Measurements from ENCODE around the gene MAMLD1.

Gene MAMLD1

DNA sequence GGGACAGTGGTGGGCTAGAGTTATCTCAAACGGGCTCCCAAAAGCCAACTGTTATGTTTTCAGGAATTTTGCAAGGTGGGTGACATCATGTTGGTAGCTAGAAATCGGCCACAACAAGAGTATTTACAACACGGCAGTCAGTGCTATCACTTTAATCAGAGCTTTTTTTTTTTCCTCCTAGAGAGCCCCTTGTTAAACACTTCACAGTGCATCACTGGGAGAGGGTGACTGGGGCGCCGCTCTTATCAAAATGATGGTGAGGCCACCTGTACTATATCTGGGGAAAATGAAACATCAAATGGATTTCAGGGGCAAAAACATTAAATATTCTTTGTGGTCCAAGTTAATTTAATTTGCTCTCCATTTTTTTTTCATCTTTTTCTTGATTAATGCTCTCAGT lies 44.9 kb downstream of the MAMLD1 start:
- no peak for DNase-seq

- DNase-seq: no peak
These were observed 45.4 kb downstream of the MAMLD1 start for GRCh38 chrX:150408561-150408960.

- DNase-seq: no peak
These were observed 46.4 kb downstream of the MAMLD1 start for GRCh38 chrX:150409486-150409885.

GRCh38 chrX:150409964-150410363 lies 46.8 kb downstream of the MAMLD1 start:
- DNase-seq: no peak

GRCh38 chrX:150410513-150410912 lies 47.4 kb downstream of the MAMLD1 start:
- no peak for DNase-seq

GRCh38 chrX:150411656-150412055 lies 48.5 kb downstream of the MAMLD1 start:
- no peak for DNase-seq

- DNase-seq: no peak
These were observed 51.1 kb downstream of the MAMLD1 start for GRCh38 chrX:150414228-150414627.

DNA sequence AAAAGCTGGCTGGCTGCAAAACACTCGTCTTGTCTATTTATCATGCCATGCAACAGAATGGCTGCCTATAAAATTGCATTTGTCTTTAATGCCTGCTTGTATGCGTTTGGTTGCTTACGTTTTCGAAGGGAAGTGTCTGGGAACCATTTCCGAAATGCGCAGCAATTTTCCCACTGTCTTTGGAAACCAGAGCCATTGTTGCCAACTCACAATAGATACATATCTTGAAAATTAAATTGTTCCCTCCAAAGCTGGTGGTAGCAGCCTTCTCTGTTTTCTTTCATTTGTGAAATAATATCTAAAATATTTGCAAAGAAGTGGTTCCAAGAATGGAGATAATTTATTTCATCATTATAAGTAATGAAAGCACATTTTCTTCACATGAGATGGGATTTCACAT lies 53.4 kb downstream of the MAMLD1 start:
- no peak for DNase-seq

GRCh38 chrX:150421816-150422215 lies 58.7 kb downstream of the MAMLD1 start:
- DNase-seq: no peak

- DNase-seq: no peak
These were observed 66.5 kb downstream of the MAMLD1 start for GRCh38 chrX:150429594-150429993.

DNA sequence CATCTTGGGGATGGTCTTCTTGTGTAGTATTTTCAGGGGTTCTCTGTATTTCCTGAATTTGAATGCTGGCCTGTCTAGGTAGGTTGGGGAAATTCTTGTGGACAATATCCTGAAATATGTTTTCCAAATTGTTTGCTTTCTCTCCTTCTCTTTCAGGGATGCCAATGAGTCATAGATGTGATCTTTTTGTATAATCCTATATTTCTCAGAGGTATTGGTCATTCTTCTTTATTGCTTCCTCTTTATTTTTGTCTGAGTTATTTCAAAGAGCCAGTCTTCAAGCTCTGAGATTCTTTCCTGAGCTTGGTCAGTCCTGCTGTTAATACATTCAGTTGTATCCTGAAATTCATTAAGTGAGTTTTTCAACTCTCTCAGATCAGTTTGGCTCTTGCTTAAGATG lies 73.1 kb downstream of the MAMLD1 start:
- DNase-seq: no peak

DNA sequence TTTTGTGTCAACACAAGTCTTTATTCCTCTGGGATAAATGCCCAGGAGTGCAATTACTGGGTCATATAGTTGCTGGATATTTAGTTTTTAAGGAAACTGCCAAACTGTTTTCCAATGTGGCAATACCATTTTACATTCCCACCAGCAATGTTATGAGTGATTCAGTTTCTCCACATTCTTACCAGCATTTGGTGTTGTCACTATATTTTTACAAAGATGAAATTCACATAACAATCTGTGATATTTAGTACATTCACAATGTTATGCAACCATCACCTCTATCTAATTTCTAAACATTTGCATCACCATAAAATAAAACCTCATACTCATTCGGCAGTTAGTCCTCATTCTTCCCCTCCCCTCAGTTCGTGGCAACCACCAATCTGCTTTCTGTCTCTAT lies 75.0 kb downstream of the MAMLD1 start:
- DNase-seq: no peak

DNA sequence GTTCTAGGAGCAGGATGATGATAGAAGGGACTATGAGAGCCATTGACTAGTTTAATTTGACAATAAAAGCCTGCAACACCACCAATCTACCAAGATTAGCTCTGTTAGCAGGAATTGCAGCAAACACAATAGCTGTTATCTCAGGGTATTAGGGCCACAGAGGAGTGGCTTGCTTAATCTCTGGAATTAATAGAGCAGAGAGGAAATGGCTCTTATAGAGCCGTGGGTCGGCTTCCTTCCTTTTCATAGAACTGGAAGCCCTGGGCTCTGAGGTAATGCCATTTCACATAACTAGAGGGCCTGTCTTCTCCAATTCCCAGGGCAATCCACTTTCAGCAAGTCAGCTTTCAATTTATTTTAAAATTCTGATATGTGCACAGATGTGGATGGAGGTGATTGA lies 83.0 kb downstream of the MAMLD1 start:
- no peak for DNase-seq

- DNase-seq: no peak
These were observed 83.9 kb downstream of the MAMLD1 start for GRCh38 chrX:150446995-150447394.

GRCh38 chrX:150449313-150449712 lies 86.2 kb downstream of the MAMLD1 start:
- DNase-seq: no peak

- DNase-seq: no peak
These were observed 87.5 kb downstream of the MAMLD1 start for GRCh38 chrX:150450519-150451177.

- DNase-seq: no peak
These were observed 88.8 kb downstream of the MAMLD1 start for GRCh38 chrX:150451953-150452352.

GRCh38 chrX:150454083-150454482 lies 91.0 kb downstream of the MAMLD1 start:
- no peak for DNase-seq

DNA sequence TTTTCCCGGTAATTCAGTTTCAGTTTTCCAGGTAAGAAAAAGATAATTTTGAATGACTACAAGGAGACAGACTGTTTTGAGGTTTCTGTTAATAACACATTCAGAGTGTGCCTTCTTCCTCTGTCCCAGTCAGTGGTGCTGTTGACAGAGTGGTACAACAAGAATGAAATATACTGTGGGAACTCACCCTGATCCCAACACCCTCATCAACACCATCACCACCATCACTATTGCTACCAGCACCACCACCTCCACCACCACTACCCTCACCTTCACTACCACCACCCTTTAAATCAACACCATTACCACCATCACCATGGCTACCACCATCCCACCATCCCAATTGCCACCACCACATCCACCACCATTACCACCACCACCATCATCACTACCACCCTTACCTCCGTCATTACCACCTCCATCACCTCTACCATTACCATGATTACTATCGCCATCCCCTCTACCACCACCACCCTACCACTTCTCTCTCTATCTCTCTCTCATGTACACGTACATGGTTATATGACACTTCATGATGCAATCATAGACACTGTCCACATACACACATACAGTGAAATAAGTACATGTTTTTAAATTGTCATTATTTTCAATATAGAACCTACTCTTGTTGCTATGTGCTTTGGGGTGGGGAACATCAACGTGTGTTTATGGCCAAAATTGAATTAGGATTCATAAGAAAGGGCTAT lies 91.5 kb downstream of the MAMLD1 start:
- DNase-seq: no peak

DNA sequence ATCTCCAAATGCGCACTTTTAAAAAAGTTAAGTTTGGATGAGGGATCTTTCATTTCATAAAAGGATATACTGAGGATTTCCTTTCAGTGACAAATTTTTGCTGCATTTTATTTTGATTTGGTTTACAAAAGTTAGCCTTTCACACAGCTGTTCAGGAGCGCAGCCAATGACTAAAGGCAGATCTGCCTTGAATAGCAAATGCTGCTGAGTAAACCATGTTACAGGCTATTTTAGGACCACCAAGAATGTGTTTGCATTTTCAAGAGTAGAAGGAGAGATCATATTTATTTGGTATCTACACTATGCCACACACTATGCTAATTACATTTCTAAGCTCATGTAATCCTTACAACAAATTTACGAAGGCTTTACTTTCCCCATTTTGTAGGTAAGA lies 92.1 kb downstream of the MAMLD1 start:
- DNase-seq: no peak

- DNase-seq: no peak
These were observed 93.3 kb downstream of the MAMLD1 start for GRCh38 chrX:150456466-150456865.

- no peak for DNase-seq
These were observed 93.8 kb downstream of the MAMLD1 start for GRCh38 chrX:150456941-150457340.

GRCh38 chrX:150459196-150459595 lies 96.1 kb downstream of the MAMLD1 start:
- DNase-seq: no peak

- no peak for DNase-seq
These were observed 96.9 kb downstream of the MAMLD1 start for GRCh38 chrX:150460063-150460462.

GRCh38 chrX:150460781-150461180 lies 97.7 kb downstream of the MAMLD1 start:
- DNase-seq: no peak

Measured in activated gamma-delta T cell (primary cell).